Measurements from ENCODE around the gene ZC3H13.

- TF ChIP-seq CTCF (tag by site-specific recombination; IDR thresholded peaks at IDR 0.05) (no peak), ZNF530 (tag by site-specific recombination; IDR thresholded peaks at IDR 0.05; ENCODE audit: low read depth) (no peak), PRDM6 (tag by site-specific recombination; IDR thresholded peaks at IDR 0.05) (no peak), ZNF585B (tag by site-specific recombination; IDR thresholded peaks at IDR 0.05) (no peak), PBX3 (CRISPR knock-in tag; IDR thresholded peaks at IDR 0.05) (no peak), ZNF112 (tag by site-specific recombination; IDR thresholded peaks at IDR 0.05) (no peak), HIC1 (tag by site-specific recombination; IDR thresholded peaks at IDR 0.05) (no peak), ATF2 (tag by site-specific recombination; IDR thresholded peaks at IDR 0.05; ENCODE audit: low read depth) (no peak), ZNF488 (tag by site-specific recombination; IDR thresholded peaks at IDR 0.05) (no peak)
These were observed 115.9 kb downstream of the ZC3H13 start for GRCh38 chr13:45936621-45937020.
